Epithelial cell of proximal tubule (primary cell): ENCODE results near the gene ANKRD33. TPM values are rescaled to one million over a fixed set of nuclear protein-coding genes. Genes with fewer than 3 reads are reported as not detected.

Experiments
- DNase-seq: peaks from one replicate; pipeline ENCODE4 v3.0.0-alpha.2; 2011; ENCODE audit warnings: low read depth
- H3K4me3 ChIP-seq: 2 replicates; pipeline ENCODE4 v1.5.1; 2011; ENCODE audit warnings: low read depth, mild to moderate bottlenecking, low read length
- total RNA-seq: library from RNA; depleted of rRNA; stranded (reverse); fragments of >200 nt; gene quantifications from 2 replicates; pipeline ENCODE4 v1.2.3, GENCODE V29; 2015
- TF ChIP-seq, protein P1 (sequence below): conservative IDR thresholded peaks from 2 replicates; pipeline ENCODE4 v1.5.1; 2012; ENCODE audit warnings: low read depth, mild to moderate bottlenecking, low read length

The ANKRD33 gene
- total RNA-seq, 1 donor from 2014 or later, result not detected

DNA sequence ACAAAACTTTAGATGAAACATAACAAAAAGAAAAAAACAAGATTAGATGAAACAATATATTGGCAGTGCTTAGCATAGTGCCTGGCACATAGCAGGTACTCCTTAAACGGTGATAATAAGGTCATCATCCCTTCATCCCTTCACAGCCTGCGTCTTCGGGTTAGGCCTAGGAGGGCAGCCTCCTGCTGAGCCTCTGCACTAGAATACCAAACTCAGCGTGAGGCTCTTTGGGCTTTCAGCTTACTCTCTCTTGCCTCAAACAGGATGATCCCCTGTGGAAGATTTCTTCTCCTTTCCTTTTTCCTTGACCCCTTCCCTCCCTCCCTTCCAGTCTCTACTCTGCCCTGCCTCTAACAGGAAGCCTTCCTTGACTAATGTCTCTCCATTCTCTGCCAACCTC lies 25.0 kb upstream of the ANKRD33 start:
- peak overlapping the region; percentile 47 for H3K4me3 ChIP-seq
- TF ChIP-seq, protein P1, sequence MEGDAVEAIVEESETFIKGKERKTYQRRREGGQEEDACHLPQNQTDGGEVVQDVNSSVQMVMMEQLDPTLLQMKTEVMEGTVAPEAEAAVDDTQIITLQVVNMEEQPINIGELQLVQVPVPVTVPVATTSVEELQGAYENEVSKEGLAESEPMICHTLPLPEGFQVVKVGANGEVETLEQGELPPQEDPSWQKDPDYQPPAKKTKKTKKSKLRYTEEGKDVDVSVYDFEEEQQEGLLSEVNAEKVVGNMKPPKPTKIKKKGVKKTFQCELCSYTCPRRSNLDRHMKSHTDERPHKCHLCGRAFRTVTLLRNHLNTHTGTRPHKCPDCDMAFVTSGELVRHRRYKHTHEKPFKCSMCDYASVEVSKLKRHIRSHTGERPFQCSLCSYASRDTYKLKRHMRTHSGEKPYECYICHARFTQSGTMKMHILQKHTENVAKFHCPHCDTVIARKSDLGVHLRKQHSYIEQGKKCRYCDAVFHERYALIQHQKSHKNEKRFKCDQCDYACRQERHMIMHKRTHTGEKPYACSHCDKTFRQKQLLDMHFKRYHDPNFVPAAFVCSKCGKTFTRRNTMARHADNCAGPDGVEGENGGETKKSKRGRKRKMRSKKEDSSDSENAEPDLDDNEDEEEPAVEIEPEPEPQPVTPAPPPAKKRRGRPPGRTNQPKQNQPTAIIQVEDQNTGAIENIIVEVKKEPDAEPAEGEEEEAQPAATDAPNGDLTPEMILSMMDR, result no peak
- DNase-seq, result no peak

DNA sequence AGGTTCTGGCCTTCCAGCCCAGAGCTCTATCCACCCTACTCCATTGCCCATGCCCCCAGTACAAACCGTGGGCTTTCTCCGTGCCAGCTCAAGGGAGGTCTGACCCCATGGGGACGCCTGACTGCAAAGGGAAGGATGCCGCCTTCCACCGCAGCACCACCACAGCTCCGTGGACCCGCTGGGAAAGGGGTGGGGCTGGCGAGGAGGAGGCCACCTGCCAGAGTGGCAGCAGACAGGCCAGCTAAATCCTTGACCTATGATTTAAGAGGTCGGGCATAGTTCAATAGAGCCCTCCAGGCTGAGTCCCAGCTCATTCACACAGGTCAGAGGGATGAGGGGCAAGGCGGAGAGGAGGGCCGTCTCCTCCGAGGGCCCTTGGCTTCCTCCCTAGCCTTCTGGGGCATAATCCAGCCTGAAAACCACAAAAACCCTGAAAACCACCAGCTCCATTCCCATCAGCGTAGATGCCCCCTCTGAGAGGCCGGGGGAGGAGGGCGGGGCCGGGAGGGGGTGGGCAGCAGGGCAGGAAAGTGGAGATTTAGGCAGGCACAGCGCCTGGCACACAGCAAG lies 24.5 kb upstream of the ANKRD33 start:
- TF ChIP-seq, protein P1, result no peak
- no peak for DNase-seq
- H3K4me3 ChIP-seq, result peak overlapping the region; percentile 47

DNA sequence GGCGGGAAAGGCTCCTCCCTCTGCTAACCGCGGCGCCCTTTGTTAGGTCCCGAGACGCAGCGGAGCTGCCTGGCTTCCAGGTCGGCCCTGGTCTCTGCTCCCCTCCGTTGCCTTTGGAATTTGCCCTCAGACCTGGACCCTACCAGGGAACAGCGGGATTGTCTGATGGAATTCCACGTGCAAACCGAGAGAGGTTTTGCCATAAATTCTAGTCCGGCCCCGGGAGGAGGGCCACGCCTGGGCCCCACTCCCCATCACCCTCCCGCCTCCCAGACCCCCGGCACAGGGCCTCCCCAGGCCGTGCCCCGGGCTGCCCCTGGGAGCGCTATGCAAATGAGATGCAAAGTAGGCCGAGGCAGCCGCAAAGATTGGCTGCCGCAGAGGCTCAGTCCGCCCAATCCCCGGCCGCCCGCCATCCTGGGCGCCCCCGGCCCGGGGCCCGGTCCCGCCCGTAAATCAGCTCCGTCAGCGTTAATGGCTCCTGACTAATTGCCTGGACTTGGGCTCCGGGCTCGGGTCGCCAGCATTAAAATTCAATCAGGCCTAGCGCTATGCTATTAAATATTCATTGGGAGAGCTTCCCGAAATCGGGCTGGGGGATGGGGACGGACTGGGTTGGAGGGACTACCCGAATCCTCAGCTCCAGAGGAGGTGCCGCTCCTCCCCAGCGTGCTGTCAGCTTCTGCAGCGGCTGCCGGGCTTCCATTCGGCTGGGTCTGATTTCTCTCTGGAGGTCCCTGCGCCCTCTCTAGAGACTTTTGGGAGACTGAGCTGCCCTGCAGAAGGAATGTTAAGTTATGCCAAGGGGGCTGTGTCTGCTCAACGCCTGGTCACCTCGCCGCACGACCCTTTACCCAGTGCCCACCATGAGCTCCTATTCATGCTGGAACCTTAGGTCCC lies 23.7 kb upstream of the ANKRD33 start:
- H3K4me3 ChIP-seq, result peak overlapping the region; percentile 47
- no peak for DNase-seq
- TF ChIP-seq, protein P1, result no peak

DNA sequence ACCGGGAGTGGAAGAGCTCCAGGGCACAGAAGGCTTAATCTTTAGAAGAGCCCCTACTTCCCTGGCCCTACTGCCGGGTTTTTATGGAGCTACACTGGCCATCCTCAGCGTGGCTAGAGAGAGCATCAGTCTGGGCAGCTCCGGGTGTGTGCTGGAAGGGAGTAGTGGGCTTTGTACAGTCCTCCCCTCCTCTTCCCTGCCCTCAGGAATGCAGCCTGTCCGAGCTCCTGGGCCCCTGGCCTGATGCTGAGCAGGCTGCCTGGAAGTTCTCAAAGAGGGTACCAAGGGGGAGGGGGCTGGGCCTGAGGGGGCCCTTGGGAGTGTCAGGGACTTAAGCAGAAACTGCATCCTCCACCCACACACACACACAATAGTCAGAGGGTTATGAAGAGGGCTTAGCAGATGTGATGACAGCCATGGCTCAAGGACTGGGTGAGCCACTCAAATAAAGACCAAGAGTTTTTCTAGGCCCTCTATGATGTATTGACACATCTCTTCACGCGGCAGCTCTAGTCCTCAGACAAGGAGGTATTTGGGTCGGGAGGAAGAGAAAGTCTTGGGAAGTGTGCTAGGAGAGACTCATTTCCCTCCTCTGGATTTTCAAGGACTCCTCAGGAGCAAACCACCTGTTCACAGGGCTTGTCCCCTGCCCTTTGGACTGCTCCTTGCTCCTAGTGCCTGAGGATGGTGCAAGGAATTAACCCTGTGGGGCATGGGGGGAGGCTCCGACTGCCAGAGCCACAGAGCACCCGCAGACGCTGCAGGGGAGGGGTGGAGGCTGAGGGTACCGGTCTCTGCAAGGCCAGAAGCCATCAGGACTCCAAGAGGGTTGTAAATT lies 22.9 kb upstream of the ANKRD33 start:
- peak overlapping the region; percentile 47 for H3K4me3 ChIP-seq
- DNase-seq, result no peak
- TF ChIP-seq, protein P1, result no peak

DNA sequence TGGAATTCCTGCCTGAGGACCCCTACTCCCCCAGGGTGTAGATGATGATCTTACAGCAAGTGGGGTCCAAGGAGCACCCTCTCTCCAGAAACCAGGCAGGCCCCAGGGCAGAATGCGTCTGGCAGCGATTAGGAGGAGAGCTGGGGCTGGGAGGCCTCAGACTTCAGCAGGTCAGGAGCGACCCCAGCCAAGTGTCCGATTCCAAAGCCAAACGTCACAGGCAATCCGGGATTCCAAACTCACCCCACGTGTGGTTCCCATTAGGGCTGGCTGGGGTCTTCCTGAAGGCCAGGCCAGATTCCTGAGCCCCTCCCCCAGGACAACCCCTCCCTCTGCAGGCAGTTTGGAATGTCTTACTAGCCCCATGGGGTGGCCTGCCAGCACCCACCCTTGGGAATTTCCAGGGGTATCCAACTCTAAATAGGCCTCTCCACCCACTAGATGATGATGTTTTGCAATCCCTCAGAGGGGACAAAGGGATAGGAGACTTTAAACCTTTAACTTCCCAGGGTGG lies 22.1 kb upstream of the ANKRD33 start:
- no peak for DNase-seq
- TF ChIP-seq, protein P1, result no peak
- H3K4me3 ChIP-seq, result no peak overlapping the region

DNA sequence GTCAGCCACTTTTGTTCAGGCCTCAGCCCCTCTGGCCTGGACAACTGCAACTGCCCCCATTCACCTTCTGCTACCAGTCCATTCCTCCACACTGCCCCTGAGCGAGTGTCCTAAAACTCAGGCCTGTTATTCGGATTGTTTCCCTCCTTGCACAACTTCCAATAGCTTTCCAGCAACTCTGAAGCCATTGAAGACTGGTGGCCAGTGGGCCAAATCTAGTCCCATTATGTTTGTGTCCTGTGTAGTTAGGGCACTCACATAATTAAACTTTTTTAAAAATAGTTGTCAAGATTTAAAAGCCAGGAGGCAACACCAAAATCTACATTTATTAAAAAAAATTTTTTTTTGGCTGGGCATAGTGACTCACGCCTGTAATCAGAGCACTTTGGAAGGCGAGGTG lies 21.6 kb upstream of the ANKRD33 start:
- TF ChIP-seq, protein P1, result no peak
- no peak overlapping the region for H3K4me3 ChIP-seq
- no peak for DNase-seq
